ENCODE data around the gene CTTNBP2NL. TPM values are rescaled to one million over a fixed set of nuclear protein-coding genes. Genes with fewer than 3 reads are reported as not detected.

The CTTNBP2NL gene
- total RNA-seq, 4 donors from 2014 or later: 44.6 to 64.8 (median 52.4) TPM

- Histone ChIP-seq H3K36me3 (no peaks in the 10 kb centered on the region), H3K4me1 (peaks cover 0 to 3% (median 0%) of the 10 kb centered on the region in 4 donors), H3K27me3 (peaks cover 18% of the 10 kb centered on the region), H3K27ac (no peak overlapping the region), H3K4me3 (no peak overlapping the region), H3K9me3 (no peaks in the 10 kb centered on the region)
- in situ Hi-C loops (cut with MboI; ENCODE audit: low pct_ligation_motif_present in 1 of 4, low pct_unique_long_range_greater_than_20kb in 1 of 4, low sequenced_read_pairs in 3 of 4) (loop anchor here in 1 of 4 donors (25.0 kb wide), 1 partner anchor 884 kb away; no protein-coding TSS in a partner anchor), intact Hi-C loops (cut with DNase I; ENCODE audit: low total_unique reads) (no loop called here)
- no peak for DNase-seq
- 83 to 100% methylated on average over 1 to 3 of the region's 3 CpGs for WGBS, 2 donors (ENCODE audit: low coverage in 1 of 2)
- TF ChIP-seq POLR2A (IDR thresholded peaks at IDR 0.05) (no peak), POLR2AphosphoS5 (IDR thresholded peaks at IDR 0.05) (no peak), EP300 (IDR thresholded peaks at IDR 0.05; ENCODE audit: low read depth) (no peak)
- TF ChIP-seq, protein P1, sequence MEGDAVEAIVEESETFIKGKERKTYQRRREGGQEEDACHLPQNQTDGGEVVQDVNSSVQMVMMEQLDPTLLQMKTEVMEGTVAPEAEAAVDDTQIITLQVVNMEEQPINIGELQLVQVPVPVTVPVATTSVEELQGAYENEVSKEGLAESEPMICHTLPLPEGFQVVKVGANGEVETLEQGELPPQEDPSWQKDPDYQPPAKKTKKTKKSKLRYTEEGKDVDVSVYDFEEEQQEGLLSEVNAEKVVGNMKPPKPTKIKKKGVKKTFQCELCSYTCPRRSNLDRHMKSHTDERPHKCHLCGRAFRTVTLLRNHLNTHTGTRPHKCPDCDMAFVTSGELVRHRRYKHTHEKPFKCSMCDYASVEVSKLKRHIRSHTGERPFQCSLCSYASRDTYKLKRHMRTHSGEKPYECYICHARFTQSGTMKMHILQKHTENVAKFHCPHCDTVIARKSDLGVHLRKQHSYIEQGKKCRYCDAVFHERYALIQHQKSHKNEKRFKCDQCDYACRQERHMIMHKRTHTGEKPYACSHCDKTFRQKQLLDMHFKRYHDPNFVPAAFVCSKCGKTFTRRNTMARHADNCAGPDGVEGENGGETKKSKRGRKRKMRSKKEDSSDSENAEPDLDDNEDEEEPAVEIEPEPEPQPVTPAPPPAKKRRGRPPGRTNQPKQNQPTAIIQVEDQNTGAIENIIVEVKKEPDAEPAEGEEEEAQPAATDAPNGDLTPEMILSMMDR (IDR thresholded peaks at IDR 0.05): no peak
Measured at GRCh38 chr1:112371775-112372174, 24.2 kb upstream of the CTTNBP2NL start.

DNA sequence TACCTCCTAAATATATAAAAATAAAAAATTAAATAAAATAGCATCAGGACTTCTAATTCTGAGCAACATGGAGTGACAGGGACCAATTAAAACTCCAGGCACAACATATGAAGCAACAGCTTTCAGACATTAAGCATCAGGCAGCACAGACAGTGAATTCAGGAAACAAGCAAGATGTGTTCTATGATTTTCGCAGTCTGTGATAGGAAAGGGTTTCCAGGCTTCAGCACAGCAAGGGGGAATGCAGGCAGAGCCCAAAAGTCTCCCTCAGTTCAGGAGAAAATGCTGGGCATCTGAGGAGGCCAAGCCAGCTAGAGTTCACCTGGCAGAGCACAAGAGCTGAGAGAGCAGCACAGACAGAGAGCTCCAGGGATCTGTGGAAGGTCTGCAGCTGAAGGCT is 22.2 kb upstream of the CTTNBP2NL start:
- Histone ChIP-seq H3K27ac (no peak overlapping the region), H3K9me3 (no peaks in the 10 kb centered on the region), H3K36me3 (no peaks in the 10 kb centered on the region), H3K4me1 (peaks cover 0 to 3% (median 0%) of the 10 kb centered on the region in 4 donors), H3K27me3 (peaks cover 18% of the 10 kb centered on the region), H3K4me3 (no peak overlapping the region)
- 80 to 92% methylated on average over 1 of the region's 1 CpG for WGBS, 2 donors (ENCODE audit: low coverage in 1 of 2)
- no peak for DNase-seq
- TF ChIP-seq, protein P1 (IDR thresholded peaks at IDR 0.05): no peak
- in situ Hi-C loops (cut with MboI; ENCODE audit: low pct_ligation_motif_present in 1 of 4, low pct_unique_long_range_greater_than_20kb in 1 of 4, low sequenced_read_pairs in 3 of 4): loop anchor here in 1 of 4 donors (25.0 kb wide), 1 partner anchor 887 kb away; no protein-coding TSS in a partner anchor
- intact Hi-C loops (cut with DNase I; ENCODE audit: low total_unique reads): no loop called here

GRCh38 chr1:112375701-112376100 is 20.3 kb upstream of the CTTNBP2NL start:
- Histone ChIP-seq H3K9me3 (no peaks in the 10 kb centered on the region), H3K27ac (no peak overlapping the region), H3K4me3 (no peak overlapping the region), H3K4me1 (no peaks in the 10 kb centered on the region), H3K36me3 (no peaks in the 10 kb centered on the region), H3K27me3 (peaks cover 18% of the 10 kb centered on the region)
- in situ Hi-C loops (cut with MboI; ENCODE audit: low pct_ligation_motif_present in 1 of 4, low pct_unique_long_range_greater_than_20kb in 1 of 4, low sequenced_read_pairs in 3 of 4) (loop anchor here in 2 of 4 donors (25.0 kb wide), 1 partner anchor 237 kb away; the partner anchor contains the start of genes CAPZA1 (in 2 of the 2) and ST7L (in 2 of the 2)), intact Hi-C loops (cut with DNase I; ENCODE audit: low total_unique reads) (no loop called here)
- TF ChIP-seq, protein P1 (IDR thresholded peaks at IDR 0.05): no peak
- TF ChIP-seq POLR2AphosphoS5 (IDR thresholded peaks at IDR 0.05) (no peak), EP300 (IDR thresholded peaks at IDR 0.05; ENCODE audit: low read depth) (no peak), POLR2A (IDR thresholded peaks at IDR 0.05) (no peak)
- WGBS, 2 donors (ENCODE audit: low coverage in 1 of 2): 10 to 47% methylated on average over 1 of the region's 1 CpG
- DNase-seq: no peak

- H3K36me3 ChIP-seq: no peaks in the 10 kb centered on the region
- WGBS, 2 donors (ENCODE audit: low coverage in 1 of 2): 43 to 57% methylated on average over 1 of the region's 1 CpG
- TF ChIP-seq, protein P1 (IDR thresholded peaks at IDR 0.05): no peak
- TF ChIP-seq POLR2AphosphoS5 (IDR thresholded peaks at IDR 0.05): no peak
- no peak for TF ChIP-seq POLR2A (IDR thresholded peaks at IDR 0.05)
- TF ChIP-seq EP300 (IDR thresholded peaks at IDR 0.05; ENCODE audit: low read depth): no peak
- no peaks in the 10 kb centered on the region for H3K9me3 ChIP-seq
- no peak overlapping the region for H3K4me3 ChIP-seq
- in situ Hi-C loops (cut with MboI; ENCODE audit: low pct_ligation_motif_present in 1 of 4, low pct_unique_long_range_greater_than_20kb in 1 of 4, low sequenced_read_pairs in 3 of 4) (loop anchor here in 2 of 4 donors (10.0 to 25.0 kb wide), 2 partner anchors 84 to 232 kb away; partner anchors contain the start of genes CAPZA1 (in 2 of the 2) and ST7L (in 2 of the 2)), intact Hi-C loops (cut with DNase I; ENCODE audit: low total_unique reads) (no loop called here)
- no peak for DNase-seq
- peaks cover 10% of the 10 kb centered on the region for H3K27me3 ChIP-seq
- no peaks in the 10 kb centered on the region for H3K4me1 ChIP-seq
- no peak overlapping the region for H3K27ac ChIP-seq
Measured at GRCh38 chr1:112380356-112380755, 15.7 kb upstream of the CTTNBP2NL start.
